Trophoblast cell (in vitro differentiated cells and primary cell): ENCODE measurements around the gene XDH.

Experiments used
- DNase-seq, 2 donors: peaks; one replicate each; pipeline ENCODE4 v3.0.0-alpha.2; 2016
- H2AFZ ChIP-seq: 2 replicates; pipeline ENCODE4 v1.6.1; 2013; ENCODE audit warnings: low read length, moderate library complexity, mild to moderate bottlenecking; ENCODE audit not compliant: insufficient read depth, poor library complexity
- H2AK5ac ChIP-seq: 2 replicates; pipeline ENCODE4 v1.6.1; 2013; ENCODE audit warnings: mild to moderate bottlenecking, low read length
- H2BK120ac ChIP-seq: 2 replicates; pipeline ENCODE4 v1.6.1; 2013; ENCODE audit warnings: low read length, mild to moderate bottlenecking, moderate library complexity; ENCODE audit not compliant: insufficient read depth, poor library complexity
- H2BK12ac ChIP-seq: 2 replicates; pipeline ENCODE4 v1.6.1; 2013; ENCODE audit warnings: mild to moderate bottlenecking, low read length, moderate library complexity
- H2BK5ac ChIP-seq: 2 replicates; pipeline ENCODE4 v1.6.1; 2013; ENCODE audit warnings: low read length, low read depth, moderate library complexity, mild to moderate bottlenecking; ENCODE audit not compliant: poor library complexity
- H3K14ac ChIP-seq: 2 replicates; pipeline ENCODE4 v1.6.1; 2013; ENCODE audit warnings: mild to moderate bottlenecking, low read length
- H3K18ac ChIP-seq: 2 replicates; pipeline ENCODE4 v1.6.1; 2013; ENCODE audit warnings: mild to moderate bottlenecking, low read length
- H3K23ac ChIP-seq: 2 replicates; pipeline ENCODE4 v1.6.1; 2013; ENCODE audit warnings: low read length
- H3K27ac ChIP-seq: 2 replicates; pipeline ENCODE4 v1.5.1; 2013; ENCODE audit warnings: low read depth, mild to moderate bottlenecking, inconsistent platforms, low read length, moderate library complexity
- H3K27me3 ChIP-seq: 2 replicates; pipeline ENCODE4 v1.6.1; 2013; ENCODE audit warnings: inconsistent platforms, mild to moderate bottlenecking, low read length, moderate library complexity; ENCODE audit not compliant: insufficient read depth
- H3K36me3 ChIP-seq, 2 experiments: 1 replicate in 1 of 2; 2 replicates in 1 of 2; pipeline ENCODE4 v1.6.1; 2013; ENCODE audit warnings: low read length in 2 of 2, mild to moderate bottlenecking in 2 of 2, moderate library complexity in 1 of 2; ENCODE audit not compliant: insufficient read depth in 2 of 2, control insufficient read depth in 1 of 2
- H3K4ac ChIP-seq: 2 replicates; pipeline ENCODE4 v1.6.1; 2013; ENCODE audit warnings: low read depth, mild to moderate bottlenecking, low read length, moderate library complexity
- H3K4me1 ChIP-seq, 2 experiments: 1 replicate in 1 of 2; 2 replicates in 1 of 2; pipeline ENCODE4 v1.6.1; 2013; ENCODE audit warnings: low read length in 2 of 2, mild to moderate bottlenecking in 2 of 2, moderate library complexity in 1 of 2; ENCODE audit not compliant: insufficient read depth in 2 of 2, control insufficient read depth in 1 of 2
- H3K4me2 ChIP-seq: 2 replicates; pipeline ENCODE4 v1.6.1; 2013; ENCODE audit warnings: inconsistent platforms, mild to moderate bottlenecking, low read length, moderate library complexity
- H3K4me3 ChIP-seq: 2 replicates; pipeline ENCODE4 v1.5.1; 2013; ENCODE audit warnings: mild to moderate bottlenecking, low read depth, low read length, inconsistent platforms
- H3K79me1 ChIP-seq: one replicate; pipeline ENCODE4 v1.6.1; 2013; ENCODE audit warnings: low read length
- H3K79me2 ChIP-seq: 2 replicates; pipeline ENCODE4 v1.6.1; 2013; ENCODE audit warnings: low read length, mild to moderate bottlenecking; ENCODE audit not compliant: control insufficient read depth, insufficient read depth, poor library complexity
- H3K9ac ChIP-seq: 2 replicates; pipeline ENCODE4 v1.6.1; 2013; ENCODE audit warnings: mild to moderate bottlenecking, low read length
- H3K9me3 ChIP-seq: 2 replicates; pipeline ENCODE4 v1.6.1; 2013; ENCODE audit warnings: low read depth, mild to moderate bottlenecking, control low read depth, inconsistent platforms, low read length; ENCODE audit not compliant: insufficient read depth
- H4K12ac ChIP-seq: 2 replicates; pipeline ENCODE4 v1.6.1; 2013; ENCODE audit warnings: low read depth, mild to moderate bottlenecking, low read length, moderate library complexity
- H4K8ac ChIP-seq: 2 replicates; pipeline ENCODE4 v1.6.1; 2013; ENCODE audit warnings: low read depth, mild to moderate bottlenecking, low read length, moderate library complexity
- H4K91ac ChIP-seq: one replicate; pipeline ENCODE4 v1.6.1; 2013; ENCODE audit warnings: low read depth, mild to moderate bottlenecking, low read length, moderate library complexity
- WGBS: extraction: QIAGEN DNeasy Blood & Tissue Kit; methylation state at CpG from one replicate; pipeline ENCODE4 v1.1.7; 2013; ENCODE audit warnings: missing lambda C conversion rate; ENCODE audit not compliant: insufficient read length, insufficient coverage; ENCODE audit errors: extremely low coverage; 5-methylcytosine and 5-hydroxymethylcytosine counted together

XDH gene

GRCh38 chr2:31440764-31441163 lies 26.2 kb upstream of the XDH start:
- Histone ChIP-seq H4K8ac (no peak overlapping the region), H3K27ac (no peak overlapping the region)
- DNase-seq = no peak

GRCh38 chr2:31434911-31435310 lies 20.4 kb upstream of the XDH start:
- H2AK5ac ChIP-seq = no peak overlapping the region
- 100% methylated on average over 1 of the region's 3 CpGs for WGBS

More at GRCh38 chr2:31440764-31441163, 26.2 kb upstream of the XDH start:
- Histone ChIP-seq H3K14ac (no peak overlapping the region), H3K79me2 (no peaks in the 10 kb centered on the region), H3K9me3 (no peaks in the 10 kb centered on the region), H3K23ac (no peak overlapping the region), H2BK5ac (no peak overlapping the region), H2BK12ac (no peak overlapping the region), H3K4me3 (no peak overlapping the region), H3K4me2 (no peak overlapping the region), H3K36me3 (no peaks in the 10 kb centered on the region), H4K12ac (no peak overlapping the region), H3K9ac (no peak overlapping the region), H4K91ac (no peak overlapping the region), H3K27me3 (no peaks in the 10 kb centered on the region), H3K4me1 (no peaks in the 10 kb centered on the region), H2BK120ac (no peak overlapping the region), H3K18ac (no peak overlapping the region), H3K4ac (no peak overlapping the region), H3K79me1 (no peaks in the 10 kb centered on the region), H2AK5ac (no peak overlapping the region), H2AFZ (no peak overlapping the region)
- WGBS = no CpG with 5 or more reads among the region's 2 CpGs

GRCh38 chr2:31433541-31433940 lies 19.0 kb upstream of the XDH start:
- Histone ChIP-seq H2BK12ac (no peak overlapping the region), H4K91ac (no peak overlapping the region), H2BK5ac (no peak overlapping the region), H3K18ac (no peak overlapping the region), H4K12ac (no peak overlapping the region), H3K4me2 (no peak overlapping the region), H4K8ac (no peak overlapping the region), H3K4me3 (no peak overlapping the region), H2AK5ac (no peak overlapping the region), H3K4ac (no peak overlapping the region), H3K36me3 (no peaks in the 10 kb centered on the region), H2AFZ (no peak overlapping the region), H3K9me3 (no peaks in the 10 kb centered on the region), H3K27me3 (no peaks in the 10 kb centered on the region), H3K27ac (no peak overlapping the region), H2BK120ac (no peak overlapping the region), H3K4me1 (no peaks in the 10 kb centered on the region), H3K79me2 (no peaks in the 10 kb centered on the region), H3K9ac (no peak overlapping the region), H3K14ac (no peak overlapping the region), H3K79me1 (no peaks in the 10 kb centered on the region), H3K23ac (no peak overlapping the region)
- WGBS = no CpG with 5 or more reads among the region's 3 CpGs
- peak in 1 of 2 donors; percentile 8 for DNase-seq

More at GRCh38 chr2:31434911-31435310, 20.4 kb upstream of the XDH start:
- Histone ChIP-seq H3K27me3 (no peaks in the 10 kb centered on the region), H3K9ac (no peak overlapping the region), H3K27ac (no peak overlapping the region), H2BK5ac (no peak overlapping the region), H3K18ac (no peak overlapping the region), H3K79me2 (no peaks in the 10 kb centered on the region), H3K36me3 (no peaks in the 10 kb centered on the region), H3K14ac (no peak overlapping the region), H4K91ac (no peak overlapping the region), H3K4ac (no peak overlapping the region), H3K9me3 (no peaks in the 10 kb centered on the region), H2BK12ac (no peak overlapping the region), H2BK120ac (no peak overlapping the region), H3K4me1 (no peaks in the 10 kb centered on the region), H3K4me2 (no peak overlapping the region), H3K79me1 (no peaks in the 10 kb centered on the region), H4K12ac (no peak overlapping the region), H4K8ac (no peak overlapping the region), H2AFZ (no peak overlapping the region), H3K23ac (no peak overlapping the region), H3K4me3 (no peak overlapping the region)
- DNase-seq = peak in 1 of 2 donors; percentile 5

- Histone ChIP-seq H3K27ac (no peak overlapping the region), H3K18ac (no peak overlapping the region), H3K36me3 (no peaks in the 10 kb centered on the region), H3K79me1 (no peaks in the 10 kb centered on the region), H3K4ac (no peak overlapping the region), H2AFZ (no peak overlapping the region), H3K79me2 (no peaks in the 10 kb centered on the region), H3K4me1 (peaks cover 0 to 2% of the 10 kb centered on the region in 2 experiments), H3K14ac (no peak overlapping the region), H4K12ac (no peak overlapping the region), H3K27me3 (no peaks in the 10 kb centered on the region), H3K23ac (no peak overlapping the region), H4K91ac (no peak overlapping the region), H4K8ac (no peak overlapping the region), H3K4me2 (no peak overlapping the region), H3K9me3 (peaks cover 2% of the 10 kb centered on the region), H2BK12ac (no peak overlapping the region), H3K4me3 (no peak overlapping the region), H2BK5ac (no peak overlapping the region), H2BK120ac (no peak overlapping the region), H2AK5ac (no peak overlapping the region), H3K9ac (no peak overlapping the region)
- no CpG with 5 or more reads among the region's 9 CpGs for WGBS
- no peak for DNase-seq
Measured at GRCh38 chr2:31430439-31431165, 16.1 kb upstream of the XDH start.
